GM10847 (cell line): ENCODE measurements around the gene PSMC6.

Experiments used
- POLR2A ChIP-seq: IDR thresholded peaks from 2 replicates; pipeline ENCODE4 v1.6.1; 2011; ENCODE audit not compliant: insufficient read length; ENCODE audit errors: extremely low read depth

PSMC6 gene

GRCh38 chr14:52741865-52742264 is 34.9 kb downstream of the PSMC6 start:
- no peak for TF ChIP-seq POLR2A

DNA sequence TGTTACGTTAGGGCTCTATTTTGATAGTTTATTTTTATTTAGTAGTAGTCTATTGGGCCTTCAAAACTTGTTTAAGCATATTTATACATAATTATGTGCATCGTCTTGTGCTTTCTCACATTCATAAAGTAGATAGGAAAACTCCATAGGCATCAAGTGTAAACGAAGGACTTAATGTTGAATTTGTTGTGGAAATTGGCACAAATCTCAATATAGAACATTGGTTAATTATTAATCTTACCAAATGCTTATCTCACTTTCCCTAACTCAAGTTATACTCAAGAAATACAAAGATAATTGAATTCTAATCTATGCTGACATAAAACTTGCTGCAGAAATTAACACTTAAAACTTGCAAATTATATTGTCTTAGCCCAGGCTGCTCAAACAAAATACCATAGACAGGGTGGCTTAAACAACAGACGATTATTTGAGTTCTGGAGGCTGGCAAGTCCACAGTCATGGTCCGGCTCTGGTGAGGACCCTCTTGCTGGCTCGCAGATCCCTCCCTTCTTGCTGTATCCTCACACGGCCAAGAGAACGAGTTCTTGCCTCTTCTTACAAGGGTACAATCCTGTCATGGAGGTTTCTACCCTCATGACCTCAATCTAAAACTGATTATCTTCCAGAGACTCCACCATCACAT is 41.8 kb downstream of the PSMC6 start:
- no peak for TF ChIP-seq POLR2A

DNA sequence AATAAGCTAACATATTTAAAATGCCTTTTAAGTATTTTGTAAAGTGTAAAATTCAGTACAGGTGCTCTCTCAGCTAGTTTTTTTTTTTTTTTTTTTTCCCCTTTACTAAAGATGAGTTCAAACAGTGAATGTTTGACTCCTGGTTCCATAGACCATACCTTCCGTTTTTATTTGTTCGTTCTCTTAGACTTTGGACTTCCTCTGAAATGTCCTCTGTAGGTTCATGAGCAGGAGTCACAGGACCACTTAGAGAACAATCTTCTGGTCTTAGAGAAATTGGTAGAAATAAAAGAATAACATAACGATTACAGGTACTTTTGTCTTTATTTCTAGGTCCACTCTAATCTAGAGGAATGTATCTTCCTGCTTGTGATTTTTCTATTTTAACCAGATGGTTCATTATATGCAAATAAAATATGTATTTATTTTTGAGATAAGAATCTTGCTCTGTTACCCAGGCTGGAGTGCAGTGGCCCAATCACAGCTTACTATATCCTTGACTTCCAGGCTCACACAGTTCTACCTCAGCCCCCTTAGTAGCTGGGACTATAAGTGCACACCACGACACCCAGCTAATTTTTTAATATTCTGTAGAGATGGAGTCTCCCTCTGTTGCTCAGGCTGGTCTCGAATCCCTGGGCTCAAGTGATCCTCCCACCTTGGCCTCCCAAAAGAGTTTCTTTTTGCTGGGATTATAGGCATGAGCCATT is 48.8 kb downstream of the PSMC6 start:
- no peak for TF ChIP-seq POLR2A

DNA sequence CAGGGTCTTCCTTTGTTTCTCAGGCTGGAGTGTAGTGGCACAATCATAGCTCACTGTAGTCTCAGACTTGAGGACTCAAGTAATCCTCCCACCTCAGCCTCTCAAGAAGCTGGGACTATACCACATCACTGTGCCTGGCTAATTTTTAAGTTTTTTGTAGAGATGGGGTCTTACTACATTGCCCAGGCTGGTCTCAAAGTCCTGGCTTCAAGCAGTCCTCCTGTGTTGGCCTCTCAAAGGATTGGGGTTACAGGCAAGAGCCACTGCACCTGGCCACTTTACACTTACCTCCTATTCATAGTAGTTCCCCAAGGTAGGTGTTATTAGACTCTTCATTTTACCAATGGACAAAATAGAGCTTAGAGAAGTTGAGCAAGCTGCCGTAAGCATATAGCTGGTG is 52.1 kb downstream of the PSMC6 start:
- TF ChIP-seq POLR2A, result no peak

DNA sequence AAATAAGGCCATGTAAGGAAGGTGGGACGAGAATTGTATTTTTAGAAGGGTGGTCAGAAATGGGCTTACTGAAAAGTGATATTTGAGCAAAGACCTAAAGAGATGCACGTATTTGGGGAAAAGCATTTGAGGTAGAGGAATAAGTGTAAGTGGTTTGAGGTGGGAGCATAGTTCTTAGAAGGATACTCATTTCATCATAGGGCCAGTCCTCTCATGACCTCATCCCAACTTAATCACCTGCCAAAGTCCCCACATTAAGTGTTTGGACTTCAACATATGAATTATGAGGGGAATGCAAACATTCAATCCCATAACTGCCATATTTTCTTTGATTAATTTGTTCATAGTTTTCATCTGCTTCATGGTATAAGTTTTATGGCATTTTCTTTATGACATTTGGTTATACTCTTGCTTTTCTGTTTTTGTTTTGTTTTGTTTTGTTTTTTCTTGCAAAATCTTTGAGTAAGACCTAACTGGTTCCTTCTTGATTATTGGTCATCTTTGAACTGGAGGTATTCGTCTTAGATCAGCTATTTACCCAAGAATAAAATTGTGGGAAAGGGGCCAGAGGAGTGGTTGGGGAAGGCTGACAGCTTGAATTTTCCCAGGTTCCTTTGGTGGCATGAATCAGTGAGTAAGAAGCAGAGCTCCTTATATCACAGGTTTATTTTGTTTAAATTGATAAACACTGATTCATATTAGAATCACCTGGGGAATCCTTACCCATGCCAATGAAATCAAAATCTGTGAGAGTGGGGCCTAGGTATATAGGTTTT is 60.2 kb downstream of the PSMC6 start:
- no peak for TF ChIP-seq POLR2A

DNA sequence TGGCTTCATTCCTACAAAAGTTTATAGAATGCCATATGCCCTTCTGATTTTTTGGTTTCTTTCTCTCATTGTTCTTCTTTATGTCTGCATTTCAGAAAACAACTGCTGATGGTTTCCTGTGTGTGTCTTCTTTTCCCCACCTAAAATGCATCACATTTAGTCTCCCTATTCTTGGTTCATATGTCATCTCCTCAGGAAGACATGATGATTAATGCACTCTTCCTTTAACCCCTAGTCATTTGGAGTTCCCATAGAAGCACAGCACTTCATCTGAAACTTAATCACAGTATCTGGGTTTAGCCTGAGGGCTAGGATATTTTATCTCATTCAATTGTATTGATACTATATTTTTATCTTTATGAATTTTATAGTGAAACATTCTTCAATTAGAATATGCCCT is 62.9 kb downstream of the PSMC6 start:
- TF ChIP-seq POLR2A, result no peak

DNA sequence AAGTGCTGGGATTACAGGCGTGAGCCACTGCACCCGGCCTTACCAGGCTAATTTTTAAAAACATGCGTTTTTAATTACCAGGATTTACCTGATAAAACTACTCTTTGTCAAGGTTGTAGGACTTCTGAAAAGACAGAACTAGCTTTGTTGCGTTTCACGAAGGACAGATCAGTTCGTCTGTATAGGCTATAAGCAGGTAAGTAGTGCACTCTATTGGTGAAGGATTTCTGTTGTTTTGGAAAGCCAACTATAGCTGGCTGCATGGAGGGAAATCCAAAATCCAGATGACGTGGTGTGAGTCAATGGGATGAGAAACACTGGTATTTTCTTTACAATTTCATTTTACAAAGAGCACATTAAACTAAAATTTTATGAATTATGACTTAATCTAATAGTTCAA is 69.8 kb downstream of the PSMC6 start:
- no peak for TF ChIP-seq POLR2A
